Keratinocyte (primary cell): ENCODE results near the gene CRTC3. TPM values are rescaled to one million over a fixed set of nuclear protein-coding genes. Genes with fewer than 3 reads are reported as not detected.

Experiments
- DNase-seq: peaks from one replicate; pipeline ENCODE4 v3.0.0-alpha.2; 2011; ENCODE audit warnings: low read depth, missing footprints, low spot score
- FAIRE-seq: peaks from 2 replicates; lab custom pipeline; 2011; peaks lifted over from hg19 to GRCh38; lab: Jason Lieb, UNC
- H2AFZ ChIP-seq: 2 replicates; pipeline ENCODE4 v1.6.0; 2012; ENCODE audit warnings: low read length, control low read depth, inconsistent platforms; ENCODE audit not compliant: control insufficient read depth
- H3K27ac ChIP-seq: 2 replicates; pipeline ENCODE4 v1.5.1; 2011; ENCODE audit warnings: low read length; ENCODE audit not compliant: control insufficient read depth, insufficient read depth
- H3K27me3 ChIP-seq: 3 replicates; pipeline ENCODE4 v1.6.0; 2011; ENCODE audit warnings: low read length; ENCODE audit not compliant: control insufficient read depth, insufficient read depth; ENCODE audit errors: extremely low read depth
- H3K36me3 ChIP-seq, 2 experiments: 2 replicates in 1 of 2; 3 replicates in 1 of 2; pipeline ENCODE4 v1.5.1; 2011; ENCODE audit warnings: low read length in 2 of 2, mild to moderate bottlenecking in 1 of 2; ENCODE audit not compliant: control insufficient read depth in 2 of 2, insufficient read depth in 2 of 2; ENCODE audit errors: extremely low read depth in 1 of 2
- H3K4me1 ChIP-seq: 3 replicates; pipeline ENCODE4 v1.5.1; 2011; ENCODE audit warnings: low read length; ENCODE audit not compliant: control insufficient read depth, insufficient read depth; ENCODE audit errors: extremely low read depth
- H3K4me2 ChIP-seq: 3 replicates; pipeline ENCODE4 v1.6.0; 2011; ENCODE audit warnings: low read depth, low read length; ENCODE audit not compliant: control insufficient read depth, insufficient read depth; ENCODE audit errors: extremely low read depth
- H3K4me3 ChIP-seq, 3 experiments: fragments of 200-600 bp in 1 of 3; sonication (generic) in 1 of 3; 2 replicates in 2 of 3; 3 replicates in 1 of 3; pipeline ENCODE4 v1.5.1; 2011 to 2016; ENCODE audit warnings: low read length in 3 of 3, mild to moderate bottlenecking in 3 of 3, control low read depth in 2 of 3, inconsistent platforms in 1 of 3, low read depth in 1 of 3, mixed read lengths in 1 of 3, mixed run types in 1 of 3, moderate library complexity in 1 of 3; ENCODE audit not compliant: control insufficient read depth in 2 of 3, insufficient read depth in 2 of 3; ENCODE audit errors: extremely low read depth in 1 of 3
- H3K79me2 ChIP-seq: 2 replicates; pipeline ENCODE4 v1.6.0; 2012; ENCODE audit warnings: low read length; ENCODE audit not compliant: control insufficient read depth, insufficient read depth
- H3K9ac ChIP-seq: 3 replicates; pipeline ENCODE4 v1.6.0; 2011; ENCODE audit warnings: low read length; ENCODE audit not compliant: control insufficient read depth, insufficient read depth; ENCODE audit errors: extremely low read depth
- H3K9me1 ChIP-seq: 3 replicates; pipeline ENCODE4 v1.6.0; 2011; ENCODE audit warnings: low read length; ENCODE audit not compliant: control insufficient read depth, insufficient read depth; ENCODE audit errors: extremely low read depth
- H3K9me3 ChIP-seq: 2 replicates; pipeline ENCODE4 v1.5.1; 2012; ENCODE audit warnings: low read depth, low read length; ENCODE audit not compliant: control insufficient read depth
- H4K20me1 ChIP-seq: 3 replicates; pipeline ENCODE4 v1.6.0; 2011; ENCODE audit warnings: low read length; ENCODE audit not compliant: control insufficient read depth, insufficient read depth; ENCODE audit errors: extremely low read depth
- CTCF ChIP-seq, 3 experiments: IDR thresholded peaks in 1 of 3; conservative IDR thresholded peaks in 1 of 3; optimal IDR thresholded peaks in 1 of 3; 2 replicates in 2 of 3; 3 replicates in 1 of 3; pipeline versions ENCODE3 to v1.5.1; 2011; ENCODE audit warnings: low read length in 3 of 3, mild to moderate bottlenecking in 3 of 3, moderate library complexity in 2 of 3, control low read depth in 1 of 3, inconsistent platforms in 1 of 3; ENCODE audit not compliant: insufficient read depth in 2 of 3; ENCODE audit errors: extremely low read depth in 1 of 3
- EZH2 ChIP-seq: IDR thresholded peaks from one replicate; pipeline ENCODE4 v1.6.1; 2012; ENCODE audit warnings: inconsistent platforms, mild to moderate bottlenecking, low read length, moderate library complexity
- dilution Hi-C: fragments of 300-500 bp; cut with MboI; formaldehyde crosslinking; loops from one replicate; pipeline ENCODE4 v1.7.0; 2020; ENCODE audit warnings: low sequenced_read_pairs; ENCODE audit not compliant: extremely low pct_ligation_motif_present
- polyA plus RNA-seq, 5 experiments: library from polyadenylated mRNA; depleted of rRNA in 3 of 5; stranded (reverse) in 3 of 5; stranded (forward) in 1 of 5; unstranded in 1 of 5; fragments of >200 nt; gene quantifications; 1 replicate in 1 of 5; 2 replicates in 3 of 5; 3 replicates in 1 of 5; pipeline versions ENCODE4 v1.2.1 to v1.2.3, GENCODE V29; 2011 to 2012; ENCODE audit warnings: missing spikeins in 2 of 5, low read depth in 1 of 5, low replicate concordance in 1 of 5

The CRTC3 gene
- polyA plus RNA-seq, 1 donor (not counting 4 experiments of a cell fraction or from before 2014, with no cell fraction given), result 11.9 TPM

- no peak overlapping the region for H3K9ac ChIP-seq
- no peak overlapping the region for H3K4me3 ChIP-seq
- no peak overlapping the region for H3K4me2 ChIP-seq
- TF ChIP-seq CTCF (optimal IDR thresholded peaks at IDR 0.05 in 1 of 3, IDR thresholded peaks at IDR 0.05 in 1 of 3, conservative IDR thresholded peaks at IDR 0.05 in 1 of 3; ENCODE audit: extremely low read depth in 1 of 3, insufficient read depth in 2 of 3, low read length in 3 of 3), result no peak
- TF ChIP-seq EZH2, result no peak
- DNase-seq (no peak), FAIRE-seq (no peak)
- H2AFZ ChIP-seq, result no peak overlapping the region
- H3K9me3 ChIP-seq, result no peaks in the 10 kb centered on the region
- H3K4me1 ChIP-seq, result peaks cover 10% of the 10 kb centered on the region
- dilution Hi-C loops, result no loop called here
- H3K9me1 ChIP-seq, result no peaks in the 10 kb centered on the region
- H3K79me2 ChIP-seq, result no peaks in the 10 kb centered on the region
- H3K27ac ChIP-seq, result no peak overlapping the region
- H4K20me1 ChIP-seq, result no peaks in the 10 kb centered on the region
- peaks cover 3 to 8% of the 10 kb centered on the region in 2 experiments for H3K36me3 ChIP-seq
- H3K27me3 ChIP-seq, result no peaks in the 10 kb centered on the region
Observed at GRCh38 chr15:90595763-90596155, 66.0 kb downstream of the CRTC3 start.

GRCh38 chr15:90596943-90597342, 67.2 kb downstream of the CRTC3 start:
- no peak overlapping the region for H3K9ac ChIP-seq
- no peaks in the 10 kb centered on the region for H3K79me2 ChIP-seq
- DNase-seq (no peak), FAIRE-seq (no peak)
- H3K36me3 ChIP-seq, result peaks cover 5 to 8% of the 10 kb centered on the region in 2 experiments
- no peaks in the 10 kb centered on the region for H3K27me3 ChIP-seq
- no peak overlapping the region for H3K4me3 ChIP-seq
- no peaks in the 10 kb centered on the region for H3K9me1 ChIP-seq
- no peak overlapping the region for H3K27ac ChIP-seq
- dilution Hi-C loops, result no loop called here
- no peaks in the 10 kb centered on the region for H3K9me3 ChIP-seq
- H4K20me1 ChIP-seq, result no peaks in the 10 kb centered on the region
- TF ChIP-seq EZH2 (no peak), CTCF (optimal IDR thresholded peaks at IDR 0.05 in 1 of 3, IDR thresholded peaks at IDR 0.05 in 1 of 3, conservative IDR thresholded peaks at IDR 0.05 in 1 of 3; ENCODE audit: extremely low read depth in 1 of 3, insufficient read depth in 2 of 3, low read length in 3 of 3) (no peak)
- H3K4me1 ChIP-seq, result peaks cover 10% of the 10 kb centered on the region
- no peak overlapping the region for H3K4me2 ChIP-seq
- no peak overlapping the region for H2AFZ ChIP-seq
